ENCODE data around the gene SLC37A2. TPM values are rescaled to one million over a fixed set of nuclear protein-coding genes. Genes with fewer than 3 reads are reported as not detected.

The SLC37A2 gene
- total RNA-seq, 1 experiment from 2014 or later, result 5.2 TPM

GRCh38 chr11:125078516-125079140 lies 15.5 kb downstream of the SLC37A2 start:
- Mint-ChIP-seq H3K9me3 (ENCODE audit: unreplicated experiment) (no peaks in the 10 kb centered on the region), H3K4me1 (ENCODE audit: insufficient read depth, unreplicated experiment) (peaks cover 48% of the 10 kb centered on the region), H3K27me3 (ENCODE audit: insufficient read depth, unreplicated experiment) (no peaks in the 10 kb centered on the region), H3K4me3 (ENCODE audit: unreplicated experiment) (no peak overlapping the region), H3K36me3 (ENCODE audit: insufficient read depth, unreplicated experiment) (no peaks in the 10 kb centered on the region), H3K27ac (ENCODE audit: low read depth, unreplicated experiment) (peak overlapping the region; percentile 70)
- ChIA-PET POLR2A (interaction anchor here (0.9 to 1.7 kb wide), 5 partner anchors 9 to 491 kb away, joined by 3 to 10 read pairs (median 3); partner anchors contain the start of genes MSANTD2 and TMEM218), CTCF (interaction anchor here (0.6 to 2.0 kb wide), 8 partner anchors 9 to 1150 kb away, joined by 3 to 10 read pairs (median 3); partner anchors contain the start of gene TMEM218)
- DNase-seq (ENCODE audit: unreplicated experiment), result peak; percentile 74
- TF ChIP-seq, protein P1, sequence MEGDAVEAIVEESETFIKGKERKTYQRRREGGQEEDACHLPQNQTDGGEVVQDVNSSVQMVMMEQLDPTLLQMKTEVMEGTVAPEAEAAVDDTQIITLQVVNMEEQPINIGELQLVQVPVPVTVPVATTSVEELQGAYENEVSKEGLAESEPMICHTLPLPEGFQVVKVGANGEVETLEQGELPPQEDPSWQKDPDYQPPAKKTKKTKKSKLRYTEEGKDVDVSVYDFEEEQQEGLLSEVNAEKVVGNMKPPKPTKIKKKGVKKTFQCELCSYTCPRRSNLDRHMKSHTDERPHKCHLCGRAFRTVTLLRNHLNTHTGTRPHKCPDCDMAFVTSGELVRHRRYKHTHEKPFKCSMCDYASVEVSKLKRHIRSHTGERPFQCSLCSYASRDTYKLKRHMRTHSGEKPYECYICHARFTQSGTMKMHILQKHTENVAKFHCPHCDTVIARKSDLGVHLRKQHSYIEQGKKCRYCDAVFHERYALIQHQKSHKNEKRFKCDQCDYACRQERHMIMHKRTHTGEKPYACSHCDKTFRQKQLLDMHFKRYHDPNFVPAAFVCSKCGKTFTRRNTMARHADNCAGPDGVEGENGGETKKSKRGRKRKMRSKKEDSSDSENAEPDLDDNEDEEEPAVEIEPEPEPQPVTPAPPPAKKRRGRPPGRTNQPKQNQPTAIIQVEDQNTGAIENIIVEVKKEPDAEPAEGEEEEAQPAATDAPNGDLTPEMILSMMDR (IDR thresholded peaks at IDR 0.05; ENCODE audit: unreplicated experiment), result no peak
- intact Hi-C loops (cut with micrococcal nuclease), result loop anchor here (5.0 kb wide), 1 partner anchor 116 kb away; no protein-coding TSS in a partner anchor
- no TSS peak for BruUV-seq (replicated peaks)

DNA sequence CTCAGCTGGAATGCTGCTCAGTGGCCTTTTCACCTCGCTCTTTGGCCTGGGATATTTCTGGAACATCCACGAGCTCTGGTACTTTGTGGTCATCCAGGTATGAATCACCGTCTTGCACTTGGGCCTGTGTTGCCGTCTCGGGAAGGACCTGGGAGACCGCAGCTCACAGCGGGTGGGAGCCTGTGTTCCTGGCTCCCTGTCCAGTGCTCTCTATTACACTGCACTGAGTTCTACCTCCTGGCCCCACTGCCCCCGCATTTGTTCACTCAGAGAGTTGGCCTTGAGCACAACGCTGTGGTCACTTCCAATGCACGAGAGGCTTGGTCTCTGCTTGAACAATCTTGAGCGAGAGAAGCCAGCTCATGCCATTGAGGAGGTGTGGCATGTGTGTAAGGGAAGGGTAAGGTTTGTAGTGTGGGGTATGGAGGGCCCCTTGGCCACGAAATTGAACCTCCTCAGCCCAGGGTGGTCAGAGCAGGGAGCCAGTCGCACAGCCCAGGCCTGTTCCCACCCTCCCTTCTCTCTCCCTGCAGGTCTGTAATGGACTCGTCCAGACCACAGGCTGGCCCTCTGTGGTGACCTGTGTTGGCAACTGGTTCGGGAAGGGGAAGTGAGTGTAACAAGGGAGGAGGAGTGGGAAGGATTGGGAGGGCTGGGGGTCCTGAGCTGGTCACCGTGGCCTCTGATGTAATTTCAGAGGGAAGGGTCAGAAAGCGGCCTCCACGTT lies 16.2 kb downstream of the SLC37A2 start:
- no TSS peak for BruUV-seq (replicated peaks)
- intact Hi-C loops (cut with micrococcal nuclease), result loop anchor here (5.0 kb wide), 1 partner anchor 117 kb away; no protein-coding TSS in a partner anchor
- Mint-ChIP-seq H3K4me3 (ENCODE audit: unreplicated experiment) (no peak overlapping the region), H3K4me1 (ENCODE audit: insufficient read depth, unreplicated experiment) (peaks cover 54% of the 10 kb centered on the region), H3K9me3 (ENCODE audit: unreplicated experiment) (no peaks in the 10 kb centered on the region), H3K27me3 (ENCODE audit: insufficient read depth, unreplicated experiment) (no peaks in the 10 kb centered on the region), H3K27ac (ENCODE audit: low read depth, unreplicated experiment) (peak overlapping the region; percentile 70), H3K36me3 (ENCODE audit: insufficient read depth, unreplicated experiment) (no peaks in the 10 kb centered on the region)
- TF ChIP-seq, protein P1 (IDR thresholded peaks at IDR 0.05; ENCODE audit: unreplicated experiment), result no peak
- CTCF ChIA-PET, result interaction anchor here (0.6 to 2.0 kb wide), 7 partner anchors 10 to 490 kb away, joined by 3 to 10 read pairs (median 5); partner anchors contain the start of genes EI24 and TMEM218
- DNase-seq (ENCODE audit: unreplicated experiment), result peak; percentile 93
- POLR2A ChIA-PET, result interaction anchor here (0.5 to 1.7 kb wide), 6 partner anchors 9 to 1437 kb away, joined by 3 to 10 read pairs (median 3); partner anchors contain the start of genes MSANTD2 and TMEM218

DNA sequence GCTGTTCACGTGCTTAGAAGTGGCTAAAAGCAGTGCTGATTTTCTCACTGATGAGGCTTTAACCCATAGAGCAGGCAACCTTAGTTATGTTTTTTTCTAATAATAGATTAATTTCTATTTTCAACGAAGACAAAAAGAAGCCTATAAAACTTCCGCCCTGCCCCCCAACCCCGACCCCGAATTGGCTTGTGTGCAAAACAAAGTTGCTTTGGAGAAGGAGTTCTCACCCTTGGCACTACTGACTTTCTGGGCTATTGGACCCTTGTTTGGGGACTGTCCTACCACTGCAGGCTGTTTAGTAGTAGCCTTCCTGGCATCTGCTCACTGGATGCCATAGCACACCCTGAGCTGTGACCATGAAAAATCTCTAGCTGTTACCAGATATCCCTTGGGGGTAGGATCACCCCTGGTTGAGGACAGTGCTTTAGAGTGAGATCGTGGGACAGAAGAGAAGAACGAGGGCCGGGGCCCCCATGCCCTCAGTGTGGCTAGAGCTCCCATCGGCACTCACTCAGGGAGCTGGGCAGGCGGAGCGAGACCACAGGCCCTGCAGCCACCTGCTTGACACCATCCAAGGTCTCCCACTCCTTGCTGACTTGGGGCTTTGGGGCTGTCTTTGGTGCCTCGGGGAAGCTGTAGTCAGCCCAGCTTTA lies 16.9 kb downstream of the SLC37A2 start:
- Mint-ChIP-seq H3K4me3 (ENCODE audit: unreplicated experiment) (no peak overlapping the region), H3K9me3 (ENCODE audit: unreplicated experiment) (no peaks in the 10 kb centered on the region), H3K4me1 (ENCODE audit: insufficient read depth, unreplicated experiment) (peaks cover 57% of the 10 kb centered on the region), H3K36me3 (ENCODE audit: insufficient read depth, unreplicated experiment) (peaks cover 1% of the 10 kb centered on the region), H3K27me3 (ENCODE audit: insufficient read depth, unreplicated experiment) (no peaks in the 10 kb centered on the region), H3K27ac (ENCODE audit: low read depth, unreplicated experiment) (no peak overlapping the region)
- CTCF ChIA-PET, result interaction anchor here (0.7 to 1.7 kb wide), 3 partner anchors 11 to 489 kb away, joined by 3 to 8 read pairs (median 3); partner anchors contain the start of gene EI24
- POLR2A ChIA-PET, result interaction anchor here (1.2 to 1.7 kb wide), 4 partner anchors 10 to 490 kb away, joined by 3 to 10 read pairs (median 4); partner anchors contain the start of gene TMEM218
- intact Hi-C loops (cut with micrococcal nuclease), result loop anchor here (5.0 kb wide), 1 partner anchor 118 kb away; no protein-coding TSS in a partner anchor
- no TSS peak for BruUV-seq (replicated peaks)
- DNase-seq (ENCODE audit: unreplicated experiment), result no peak
- TF ChIP-seq, protein P1 (IDR thresholded peaks at IDR 0.05; ENCODE audit: unreplicated experiment), result no peak

Data from MCF 10A (cell line).